ENCODE data around the gene KCNIP2.
A peak's percentile ranks its signal among the peaks of the same experiment; 100 is the strongest.

The KCNIP2 gene

DNA sequence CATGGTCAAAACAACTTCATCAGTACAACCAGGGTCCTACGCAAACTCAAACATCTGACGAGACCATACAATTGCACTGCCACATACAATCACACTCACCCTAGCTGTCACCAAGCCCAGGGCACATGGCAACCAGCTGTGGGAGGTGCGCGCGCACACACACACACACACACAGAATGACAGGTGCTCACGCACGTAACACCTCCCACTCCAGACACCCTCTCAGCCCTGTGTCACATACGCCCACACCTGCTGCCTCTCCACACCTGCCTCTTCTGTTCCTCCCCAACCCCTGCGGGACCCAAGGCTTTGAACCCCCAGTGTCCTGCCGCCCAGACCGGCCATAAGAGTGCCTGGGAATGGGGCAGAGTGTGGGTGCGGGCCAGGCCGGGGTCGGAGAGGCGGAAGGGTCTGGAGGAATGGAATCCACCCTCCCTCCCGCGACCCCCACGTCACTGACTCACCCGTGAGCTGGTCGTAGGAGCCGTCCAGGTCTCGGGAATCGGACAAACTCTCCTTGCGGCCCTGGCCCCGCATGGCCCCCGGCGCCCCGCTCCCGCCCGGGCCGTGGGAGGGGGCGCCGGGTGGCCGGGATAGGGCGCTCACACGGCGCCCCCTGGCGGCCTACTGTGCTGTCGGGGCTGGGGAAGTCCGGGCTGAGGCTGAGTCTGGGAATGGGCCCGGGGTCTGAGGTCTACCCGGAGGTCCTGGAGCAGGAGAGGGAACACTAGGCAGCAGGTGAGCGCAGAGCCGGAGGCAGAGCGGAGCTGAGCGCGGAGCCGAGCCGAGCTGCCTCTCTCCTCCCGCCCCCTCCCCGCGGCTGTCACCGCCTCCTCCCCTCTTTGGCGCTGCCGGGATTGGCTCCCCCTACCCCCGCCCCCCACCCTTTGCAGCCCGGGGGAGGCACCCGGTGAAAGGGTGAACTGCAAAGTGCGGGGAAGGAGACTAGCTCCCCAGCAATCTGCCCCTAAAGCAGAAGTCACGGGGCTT, at the start of gene KCNIP2:
Gene KCNIP2 (minus strand): TSS at position 769 of the 990 bp plus-strand sequence. CDS start 232 bp downstream, at position 537.
- peak; percentile 88 for DNase-seq (ENCODE audit: low spot score)

GRCh38 chr10:101892782-101893391, 49.3 kb upstream of the KCNIP2 start:
- no peak for DNase-seq (ENCODE audit: low spot score)

GRCh38 chr10:101889256-101890210, 45.9 kb upstream of the KCNIP2 start:
- DNase-seq (ENCODE audit: low spot score), result peak; percentile 84

- DNase-seq (ENCODE audit: low spot score), result no peak
Observed at GRCh38 chr10:101888251-101888949, 44.8 kb upstream of the KCNIP2 start.

GRCh38 chr10:101887775-101888174, 44.2 kb upstream of the KCNIP2 start:
- DNase-seq (ENCODE audit: low spot score), result no peak

GRCh38 chr10:101886521-101887312, 43.1 kb upstream of the KCNIP2 start:
- DNase-seq (ENCODE audit: low spot score), result no peak

- DNase-seq (ENCODE audit: low spot score), result no peak
Observed at GRCh38 chr10:101881036-101881774, 37.6 kb upstream of the KCNIP2 start.

- DNase-seq (ENCODE audit: low spot score), result no peak
Observed at GRCh38 chr10:101880232-101880573, 36.6 kb upstream of the KCNIP2 start.

DNA sequence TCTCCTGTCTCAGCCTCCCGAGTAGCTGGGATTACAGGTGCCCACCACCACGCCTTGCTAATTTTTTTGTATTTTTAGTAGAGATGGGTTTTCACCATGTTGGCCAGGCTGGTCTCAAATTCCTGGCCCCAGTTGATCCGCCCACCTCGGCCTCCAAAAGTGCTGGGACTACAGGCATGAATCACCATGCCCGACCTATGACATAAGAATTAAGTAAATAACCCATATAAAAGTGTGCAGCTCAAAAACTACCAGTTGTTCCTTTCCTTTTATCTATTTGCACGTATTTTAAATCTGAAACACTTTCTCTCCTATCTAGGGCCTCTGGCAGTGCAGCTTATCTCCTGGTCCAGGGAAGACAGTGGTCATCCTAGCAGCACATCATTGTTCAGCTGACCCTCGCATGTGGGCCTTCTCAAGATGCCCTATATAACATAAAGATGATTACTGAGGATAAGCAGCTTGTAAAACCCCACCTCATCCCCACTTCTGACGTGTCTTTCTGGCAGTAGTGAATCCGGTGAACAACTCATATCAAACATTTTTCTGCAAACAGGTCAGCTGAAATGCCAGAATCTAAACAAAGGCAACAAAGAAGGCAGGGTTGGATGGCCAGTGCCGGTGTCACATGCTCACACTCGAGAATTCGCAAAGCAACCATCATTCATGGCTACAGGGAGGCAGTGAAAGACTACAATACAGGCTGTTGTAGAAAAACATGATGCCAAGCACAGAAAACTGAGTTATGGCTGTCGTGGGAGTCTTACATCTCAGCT, 36.0 kb upstream of the KCNIP2 start:
- no peak for DNase-seq (ENCODE audit: low spot score)

GRCh38 chr10:101878869-101879268, 35.3 kb upstream of the KCNIP2 start:
- no peak for DNase-seq (ENCODE audit: low spot score)

DNA sequence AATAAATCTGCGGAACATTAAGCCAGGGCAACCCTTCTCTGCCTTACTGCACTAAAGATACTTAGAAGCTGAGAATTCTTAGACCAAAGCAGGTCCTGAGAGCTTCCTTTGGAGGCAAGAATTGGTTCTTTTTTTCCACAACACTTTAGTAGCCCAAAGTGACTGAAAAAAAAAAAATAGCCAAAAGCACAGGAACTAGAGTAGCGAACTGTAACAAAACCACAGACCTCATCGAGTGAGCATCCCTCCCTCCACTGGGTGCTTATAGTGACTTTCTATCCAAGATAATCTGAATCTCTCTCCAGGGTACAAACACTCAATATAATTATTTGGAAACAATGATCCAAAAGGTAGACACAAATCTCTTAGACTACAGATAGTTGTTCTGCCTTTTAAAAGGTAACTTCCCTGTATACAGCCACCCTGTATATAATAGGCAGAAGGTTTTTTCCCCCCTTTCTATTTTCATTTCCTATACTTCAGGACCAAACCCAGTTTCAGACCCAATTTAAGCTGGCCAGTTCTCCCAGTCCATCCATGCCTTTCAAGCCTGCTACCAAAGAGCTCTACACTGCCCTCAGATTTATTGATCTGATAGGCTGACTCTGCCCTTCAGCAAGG, 31.6 kb upstream of the KCNIP2 start:
- no peak for DNase-seq (ENCODE audit: low spot score)

DNA sequence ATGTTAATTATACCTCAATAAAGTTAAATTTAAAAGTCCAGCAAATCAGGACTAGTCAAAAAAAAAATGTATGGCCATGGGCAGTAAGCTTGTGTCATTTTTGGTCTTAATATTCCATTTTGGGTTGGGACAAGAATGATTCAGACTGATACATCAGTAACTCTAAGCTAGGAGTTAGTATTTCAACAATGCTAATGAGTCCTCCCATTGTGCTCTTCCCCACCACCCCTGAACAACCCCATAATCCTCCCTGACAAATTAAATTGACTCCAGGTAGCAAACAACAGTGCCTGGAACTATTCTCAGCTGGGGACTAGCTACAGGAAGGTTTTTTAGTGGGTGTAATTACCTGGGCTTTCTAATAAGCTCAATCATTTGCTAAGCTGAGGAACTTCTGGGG, 30.7 kb upstream of the KCNIP2 start:
- DNase-seq (ENCODE audit: low spot score), result no peak

DNA sequence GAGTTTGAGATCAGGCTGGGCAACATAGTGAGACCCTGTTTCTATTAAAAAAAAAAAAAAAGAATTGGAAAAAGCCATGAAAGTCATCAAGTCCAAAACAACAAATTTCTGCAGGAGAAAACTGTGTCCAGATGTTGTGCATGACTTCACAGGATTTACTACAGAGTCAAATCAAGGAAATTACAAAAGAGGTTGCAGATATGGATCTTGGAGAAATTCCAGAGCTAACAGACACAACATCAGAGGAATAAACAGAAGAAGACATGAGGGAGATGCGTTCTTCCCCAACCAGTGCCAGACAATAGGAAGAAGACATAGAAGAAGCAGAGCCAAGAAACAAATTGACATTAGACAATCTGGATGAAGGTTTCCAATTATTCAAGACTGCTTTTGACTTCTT, 24.3 kb upstream of the KCNIP2 start:
- no peak for DNase-seq (ENCODE audit: low spot score)

- DNase-seq (ENCODE audit: low spot score), result no peak
Observed at GRCh38 chr10:101859530-101859929, 15.9 kb upstream of the KCNIP2 start.

DNA sequence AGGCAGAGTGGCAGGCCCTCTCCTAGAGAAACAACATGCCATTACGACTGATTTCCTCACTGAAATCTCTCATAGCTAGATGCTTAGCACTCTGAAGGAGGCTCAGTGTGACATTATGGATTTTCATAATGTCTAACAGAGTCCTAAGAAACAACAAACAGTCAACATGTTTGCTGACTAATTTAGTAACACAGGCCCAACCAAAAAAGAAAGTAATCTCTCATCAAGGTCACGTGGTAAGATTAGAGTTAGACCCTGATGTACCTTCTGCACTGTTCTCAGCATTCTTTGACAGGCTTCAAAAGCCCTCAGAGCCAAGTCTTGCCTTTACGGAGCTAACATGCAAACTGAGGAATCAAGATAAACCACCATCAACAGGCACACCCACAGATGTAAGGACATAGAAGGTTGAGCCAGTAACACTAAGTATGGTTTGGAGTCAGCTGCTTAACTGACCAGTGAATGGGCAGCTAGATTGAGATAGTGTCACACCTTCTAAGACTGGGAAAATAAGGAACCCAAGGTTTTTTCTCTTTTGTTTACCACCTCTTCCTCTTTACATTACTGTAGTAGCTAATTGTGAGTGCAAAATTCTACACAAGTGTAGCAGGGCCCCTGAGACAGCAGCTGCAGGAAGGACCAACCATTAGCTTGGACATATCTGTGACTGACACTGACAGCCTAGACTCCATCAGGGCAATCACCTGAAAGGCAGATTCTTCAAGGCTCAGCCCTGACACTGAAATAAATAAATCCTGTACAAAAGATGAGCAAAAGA, 15.3 kb upstream of the KCNIP2 start:
- DNase-seq (ENCODE audit: low spot score), result no peak

GRCh38 chr10:101857802-101858476, 14.3 kb upstream of the KCNIP2 start:
- DNase-seq (ENCODE audit: low spot score), result no peak

GRCh38 chr10:101856626-101857025, 13.0 kb upstream of the KCNIP2 start:
- DNase-seq (ENCODE audit: low spot score), result no peak

All from iPS-NIHi11 (cell line).